HG02588 (cell line): ENCODE data around the gene ZNF593OS.

ENCODE experiments used
- ATAC-seq: cut with Tn5 transposase; IDR thresholded peaks from one replicate; pipeline ENCODE4 v1.9.1; 2021; ENCODE audit warnings: mild to moderate bottlenecking, moderate library complexity; ENCODE audit not compliant: unreplicated experiment

ZNF593OS gene

GRCh38 chr1:26160527-26161414 lies 10.9 kb downstream of the ZNF593OS start:
- ATAC-seq: no peak

GRCh38 chr1:26159743-26160039 lies 11.9 kb downstream of the ZNF593OS start:
- no peak for ATAC-seq

GRCh38 chr1:26158908-26159742 lies 12.5 kb downstream of the ZNF593OS start, which contains the start of gene FAM110D:
FAM110D (plus strand) TSS chr1:26159079; CDS start chr1:26161292, 2,213 bp downstream.
- no peak for ATAC-seq

- no peak for ATAC-seq
These were observed 13.2 kb downstream of the ZNF593OS start for GRCh38 chr1:26158271-26158907.

GRCh38 chr1:26156285-26157038 lies 15.2 kb downstream of the ZNF593OS start:
- no peak for ATAC-seq

GRCh38 chr1:26155370-26156284 lies 16.0 kb downstream of the ZNF593OS start:
- ATAC-seq: no peak

GRCh38 chr1:26154750-26155149 lies 16.9 kb downstream of the ZNF593OS start:
- no peak for ATAC-seq

GRCh38 chr1:26153966-26154532 lies 17.6 kb downstream of the ZNF593OS start:
- no peak for ATAC-seq

GRCh38 chr1:26148887-26149286 lies 22.7 kb downstream of the ZNF593OS start:
- no peak for ATAC-seq

- ATAC-seq: no peak
These were observed 25.7 kb downstream of the ZNF593OS start for GRCh38 chr1:26145960-26146294.

GRCh38 chr1:26145041-26145959 lies 26.3 kb downstream of the ZNF593OS start:
- no peak for ATAC-seq

GRCh38 chr1:26142159-26142558 lies 29.5 kb downstream of the ZNF593OS start:
- no peak for ATAC-seq

GRCh38 chr1:26138974-26139558 lies 32.6 kb downstream of the ZNF593OS start:
- no peak for ATAC-seq

- no peak for ATAC-seq
These were observed 37.2 kb downstream of the ZNF593OS start for GRCh38 chr1:26134466-26134865.

GRCh38 chr1:26132834-26133167 lies 38.8 kb downstream of the ZNF593OS start:
- ATAC-seq: no peak

- no peak for ATAC-seq
These were observed 39.4 kb downstream of the ZNF593OS start for GRCh38 chr1:26132128-26132833.

- no peak for ATAC-seq
These were observed 40.9 kb downstream of the ZNF593OS start for GRCh38 chr1:26130695-26131094.

- ATAC-seq: no peak
These were observed 41.9 kb downstream of the ZNF593OS start for GRCh38 chr1:26129778-26130177.
